ENCODE results near the gene PAF1.

GRCh38 chr19:39390451-39390750 is 505 bp downstream of the PAF1 start:
- TF ChIP-seq CTCF (IDR thresholded peaks at IDR 0.05) (no peak), POLR2A (IDR thresholded peaks at IDR 0.05) (no peak)

Data from Peyer's patch (tissue), 4 donors.